HFFc6 (cell line): ENCODE data around the gene RHCE. TPM values are rescaled to one million over a fixed set of nuclear protein-coding genes. Genes with fewer than 3 reads are reported as not detected.

Source experiments
- DNase-seq: peaks from one replicate; pipeline ENCODE4 v3.0.0-alpha.2; 2018
- H3K27ac Mint-ChIP-seq: 2 replicates; pipeline ENCODE4 v1.8.0; 2020; ENCODE audit warnings: mild to moderate bottlenecking, mixed read lengths
- H3K27me3 Mint-ChIP-seq: 2 replicates; pipeline ENCODE4 v1.8.0; 2021; ENCODE audit warnings: mild to moderate bottlenecking, moderate library complexity, mixed read lengths; ENCODE audit not compliant: insufficient read depth
- H3K36me3 Mint-ChIP-seq: 2 replicates; pipeline ENCODE4 v1.8.0; 2021; ENCODE audit warnings: low read depth, mixed read lengths
- H3K4me1 Mint-ChIP-seq: 2 replicates; pipeline ENCODE4 v1.8.0; 2020; ENCODE audit warnings: low read depth, mixed read lengths
- H3K4me3 Mint-ChIP-seq: 2 replicates; pipeline ENCODE4 v1.8.0; 2020; ENCODE audit warnings: mild to moderate bottlenecking, moderate library complexity, mixed read lengths
- H3K9me3 Mint-ChIP-seq: 2 replicates; pipeline ENCODE4 v1.8.0; 2020; ENCODE audit warnings: mild to moderate bottlenecking, mixed read lengths
- total RNA-seq, 6 experiments: library from RNA; stranded (reverse); fragmentation: NEBNext Ultra II Directional; extraction: Animal tissue kit (Norgen Biotek cat#: 25700); gene quantifications; 2 replicates in 1 of 6; 3 replicates in 5 of 6; pipeline ENCODE4 v1.2.3, GENCODE V29; 2021
- TF ChIP-seq, protein P1 (sequence below): fragments of 200-600 bp; sonication (generic); IDR thresholded peaks from 2 replicates; pipeline ENCODE4 v1.5.0; 2021; ENCODE audit warnings: antibody characterized with exemption, mild to moderate bottlenecking

The RHCE gene
- total RNA-seq, 6 experiments from 2014 or later: 0.45 to 1.2 (median 0.54) TPM

DNA sequence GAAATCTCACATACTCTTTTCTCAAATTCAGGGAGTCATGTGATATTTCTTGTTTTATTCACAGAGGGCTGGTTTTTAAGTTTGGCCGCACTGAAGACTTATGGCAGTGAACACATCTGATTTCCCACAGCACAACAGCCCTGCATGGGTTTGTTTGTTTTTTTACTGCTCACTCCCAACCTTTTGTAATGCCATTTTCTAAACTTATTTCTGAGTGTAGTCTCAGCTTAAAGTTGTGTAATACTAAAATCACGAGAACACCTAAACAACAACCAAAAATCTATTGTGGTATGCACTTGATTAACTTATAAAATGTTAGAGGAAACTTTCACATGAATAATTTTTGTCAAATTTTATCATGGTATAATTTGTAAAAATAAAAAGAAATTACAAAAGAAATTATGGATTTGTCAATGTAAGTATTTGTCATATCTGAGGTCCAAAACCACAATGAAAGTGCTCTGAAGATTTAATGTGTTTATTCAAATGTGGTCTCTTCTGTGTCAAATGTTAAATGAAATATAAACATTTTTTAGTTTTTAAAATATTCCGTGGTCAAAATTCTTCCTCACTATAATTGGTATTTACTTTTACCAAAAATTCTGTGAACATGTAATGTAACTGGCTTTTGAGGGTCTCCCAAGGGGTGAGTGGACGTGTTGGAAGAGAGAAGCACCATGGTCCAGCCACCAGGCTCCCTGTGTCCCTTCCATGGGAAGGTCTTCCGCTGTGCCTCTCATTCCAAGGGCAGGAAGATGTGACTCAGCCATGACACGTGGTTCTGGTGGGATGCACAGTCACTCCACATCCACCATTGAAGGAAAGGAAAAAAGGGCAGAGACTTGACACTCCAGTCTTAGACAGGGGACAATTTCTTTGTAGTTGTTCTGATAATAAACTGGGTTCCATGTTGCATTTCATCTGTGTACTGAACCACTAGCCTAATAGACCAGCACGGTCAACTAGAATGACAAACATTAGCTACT lies 59.7 kb downstream of the RHCE start:
- Mint-ChIP-seq H3K4me1 (peaks cover 46% of the 10 kb centered on the region), H3K36me3 (peaks cover 56% of the 10 kb centered on the region), H3K27me3 (no peaks in the 10 kb centered on the region), H3K4me3 (no peak overlapping the region), H3K27ac (peak overlapping the region; percentile 77), H3K9me3 (no peaks in the 10 kb centered on the region)
- TF ChIP-seq, protein P1, sequence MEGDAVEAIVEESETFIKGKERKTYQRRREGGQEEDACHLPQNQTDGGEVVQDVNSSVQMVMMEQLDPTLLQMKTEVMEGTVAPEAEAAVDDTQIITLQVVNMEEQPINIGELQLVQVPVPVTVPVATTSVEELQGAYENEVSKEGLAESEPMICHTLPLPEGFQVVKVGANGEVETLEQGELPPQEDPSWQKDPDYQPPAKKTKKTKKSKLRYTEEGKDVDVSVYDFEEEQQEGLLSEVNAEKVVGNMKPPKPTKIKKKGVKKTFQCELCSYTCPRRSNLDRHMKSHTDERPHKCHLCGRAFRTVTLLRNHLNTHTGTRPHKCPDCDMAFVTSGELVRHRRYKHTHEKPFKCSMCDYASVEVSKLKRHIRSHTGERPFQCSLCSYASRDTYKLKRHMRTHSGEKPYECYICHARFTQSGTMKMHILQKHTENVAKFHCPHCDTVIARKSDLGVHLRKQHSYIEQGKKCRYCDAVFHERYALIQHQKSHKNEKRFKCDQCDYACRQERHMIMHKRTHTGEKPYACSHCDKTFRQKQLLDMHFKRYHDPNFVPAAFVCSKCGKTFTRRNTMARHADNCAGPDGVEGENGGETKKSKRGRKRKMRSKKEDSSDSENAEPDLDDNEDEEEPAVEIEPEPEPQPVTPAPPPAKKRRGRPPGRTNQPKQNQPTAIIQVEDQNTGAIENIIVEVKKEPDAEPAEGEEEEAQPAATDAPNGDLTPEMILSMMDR: no peak
- peak; percentile 51 for DNase-seq

GRCh38 chr1:25356848-25357247 lies 63.8 kb downstream of the RHCE start:
- Mint-ChIP-seq H3K9me3 (no peaks in the 10 kb centered on the region), H3K4me1 (peaks cover 63% of the 10 kb centered on the region), H3K36me3 (peaks cover 67% of the 10 kb centered on the region), H3K27ac (peak overlapping the region; percentile 69), H3K4me3 (peak overlapping the region; percentile 17; the same call in 1 of the 2 replicates), H3K27me3 (no peaks in the 10 kb centered on the region)
- TF ChIP-seq, protein P1: no peak
- DNase-seq: peak; percentile 18

DNA sequence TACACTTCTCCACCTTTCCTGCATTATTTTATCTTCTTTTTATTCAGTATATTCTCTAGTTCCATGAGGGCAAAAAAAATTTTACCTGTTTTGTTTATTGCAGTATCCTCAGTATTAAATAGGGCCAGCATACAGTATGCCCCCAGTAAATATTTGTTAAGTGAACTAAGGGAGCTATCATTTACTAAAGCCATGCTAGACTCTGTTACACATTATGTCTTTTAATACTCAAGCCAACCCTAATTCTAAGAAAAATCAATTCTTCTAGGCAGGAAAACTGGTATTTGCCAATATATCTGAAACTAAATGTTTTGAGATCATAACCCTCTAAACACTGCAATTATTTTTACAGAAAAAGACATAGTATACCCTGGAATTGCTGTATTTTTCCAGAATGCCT lies 64.2 kb downstream of the RHCE start:
- Mint-ChIP-seq H3K36me3 (peaks cover 67% of the 10 kb centered on the region), H3K4me3 (no peak overlapping the region; the same call in 1 of the 2 replicates)

GRCh38 chr1:25355841-25356395 lies 64.7 kb downstream of the RHCE start:
- Mint-ChIP-seq H3K4me3 (no peak overlapping the region; the same call in 1 of the 2 replicates), H3K36me3 (peaks cover 62% of the 10 kb centered on the region), H3K27me3 (no peaks in the 10 kb centered on the region), H3K4me1 (peaks cover 61% of the 10 kb centered on the region), H3K27ac (peak overlapping the region; percentile 69), H3K9me3 (no peaks in the 10 kb centered on the region)
- no peak for DNase-seq
- TF ChIP-seq, protein P1: no peak

More for the DNA sequence above, 64.2 kb downstream of the RHCE start:
- Mint-ChIP-seq H3K9me3 (no peaks in the 10 kb centered on the region), H3K4me1 (peaks cover 63% of the 10 kb centered on the region), H3K27ac (peak overlapping the region; percentile 69), H3K27me3 (no peaks in the 10 kb centered on the region)
- TF ChIP-seq, protein P1: no peak
- DNase-seq: no peak

- H3K4me3 Mint-ChIP-seq: no peak overlapping the region
- H3K4me1 Mint-ChIP-seq: peaks cover 29% of the 10 kb centered on the region
- no peak overlapping the region for H3K27ac Mint-ChIP-seq
- DNase-seq: no peak
- H3K9me3 Mint-ChIP-seq: no peaks in the 10 kb centered on the region
- H3K27me3 Mint-ChIP-seq: no peaks in the 10 kb centered on the region; the same call in 1 of the 2 replicates
- TF ChIP-seq, protein P1: no peak
- H3K36me3 Mint-ChIP-seq: peaks cover 41% of the 10 kb centered on the region
These were observed 71.0 kb downstream of the RHCE start for GRCh38 chr1:25349606-25350005.
